ENCODE results near the gene STXBP1. TPM values are rescaled to one million over a fixed set of nuclear protein-coding genes. Genes with fewer than 3 reads are reported as not detected.

Gene STXBP1
- total and polyA plus RNA-seq, 9 of the 15 experiments (the other 6 are each of a cell fraction or from before 2014, with no cell fraction given) = 4.6 to 35.1 (median 9.7) TPM

- TF ChIP-seq PTBP1 (IDR thresholded peaks at IDR 0.05; ENCODE audit: low read depth, low read length) = peak; percentile 67; the same call in 1 of the 2 replicates
- peak; percentile 24; the same call in 1 of the 2 replicates for TF ChIP-seq TFAP4 (CRISPR knock-in tag; IDR thresholded peaks at IDR 0.05; ENCODE audit: borderline replicate concordance)
- no peak for TF ChIP-seq ZKSCAN3 (CRISPR knock-in tag; IDR thresholded peaks at IDR 0.05)
- TF ChIP-seq ZNF586 (CRISPR knock-in tag; conservative IDR thresholded peaks at IDR 0.05) = no peak
- peak; percentile 20 for TF ChIP-seq PHF20 (IDR thresholded peaks at IDR 0.05; ENCODE audit: partially characterized antibody)
- TF ChIP-seq ID3 (CRISPR knock-in tag; IDR thresholded peaks at IDR 0.05) = no peak
- TF ChIP-seq ID3 (tag; IDR thresholded peaks at IDR 0.05) = no peak
- TF ChIP-seq HDAC2 (IDR thresholded peaks at IDR 0.05) = peak; percentile 73; the same call in 1 of the 2 replicates
- no peak for TF ChIP-seq ZNF239 (CRISPR knock-in tag; IDR thresholded peaks at IDR 0.05)
- TF ChIP-seq BCOR (IDR thresholded peaks at IDR 0.05) = peak; percentile 90
- no peak for TF ChIP-seq CHD2 (IDR thresholded peaks at IDR 0.05; ENCODE audit: low read depth, low read length)
- TF ChIP-seq RBM25 (IDR thresholded peaks at IDR 0.05; ENCODE audit: low read depth, low read length, severe bottlenecking) = peak; percentile 86
- peak; percentile 17 to 83; a peak in 3 of 4 replicates for TF ChIP-seq KDM1A (IDR thresholded peaks at IDR 0.05)
- 0 out of 2 replicates have a peak, but pooled peaks have one; percentile 73 for TF ChIP-seq ADNP (tag; IDR thresholded peaks at IDR 0.05)
- peak; percentile 75 for TF ChIP-seq ESRRA (IDR thresholded peaks at IDR 0.05; ENCODE audit: borderline replicate concordance, low read depth)
- TF ChIP-seq ARID4B (CRISPR knock-in tag; IDR thresholded peaks at IDR 0.05) = no peak
- peak; percentile 55 for TF ChIP-seq SMARCA5 (IDR thresholded peaks at IDR 0.05)
- TF ChIP-seq SMAD3 (CRISPR knock-in tag; conservative IDR thresholded peaks at IDR 0.05) = no peak
- 0 out of 2 replicates have a peak, but pooled peaks have one; percentile 21 for TF ChIP-seq ZNF740 (CRISPR knock-in tag; IDR thresholded peaks at IDR 0.05)
- TF ChIP-seq ZNF740 (tag; IDR thresholded peaks at IDR 0.05) = no peak
- no peak; a peak in 1 of 4 replicates for TF ChIP-seq RAD21 (CRISPR knock-in tag; conservative IDR thresholded peaks at IDR 0.05 in 1 of 2, IDR thresholded peaks at IDR 0.05 in 1 of 2)
- no peak for TF ChIP-seq SMAD4 (CRISPR knock-in tag; conservative IDR thresholded peaks at IDR 0.05)
These were observed 95.7 kb downstream of the STXBP1 start (continued) for GRCh38 chr9:127707766-127708165.

Data from K562 (cell line).